NCI-H446 (cell line): ENCODE results near the gene TMEM258.

ENCODE experiments used
- DNase-seq, 2 experiments: peaks; one replicate each; lab custom pipeline; 2025; lab: John Stamatoyannopoulos, UW

The TMEM258 gene

DNA sequence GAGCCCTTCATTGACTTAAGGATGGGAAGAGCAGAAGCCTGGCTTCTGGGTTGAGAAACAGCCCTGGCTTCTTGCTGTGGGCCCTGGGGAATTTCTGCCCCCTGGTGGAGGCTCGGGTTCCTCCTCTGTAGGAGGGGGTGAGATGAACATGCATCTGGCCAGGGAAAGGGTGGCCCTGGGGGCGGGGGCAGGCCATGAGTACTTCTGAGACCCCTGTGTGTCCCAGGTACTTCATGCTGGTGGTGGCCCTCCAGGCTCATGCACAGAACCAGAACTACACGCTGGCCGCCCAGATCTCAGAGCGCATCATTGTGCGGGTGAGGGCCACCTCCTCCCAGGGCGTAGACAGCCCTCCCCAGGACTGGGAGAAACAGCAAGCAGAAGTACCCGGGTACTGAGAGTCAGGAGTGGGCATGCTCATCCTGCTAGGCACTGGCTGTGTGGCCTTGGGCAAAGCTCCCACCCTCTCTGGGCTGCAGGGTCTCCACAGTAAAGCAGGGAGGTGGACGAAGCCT is 15.8 kb downstream of the TMEM258 start:
- DNase-seq, result no peak

DNA sequence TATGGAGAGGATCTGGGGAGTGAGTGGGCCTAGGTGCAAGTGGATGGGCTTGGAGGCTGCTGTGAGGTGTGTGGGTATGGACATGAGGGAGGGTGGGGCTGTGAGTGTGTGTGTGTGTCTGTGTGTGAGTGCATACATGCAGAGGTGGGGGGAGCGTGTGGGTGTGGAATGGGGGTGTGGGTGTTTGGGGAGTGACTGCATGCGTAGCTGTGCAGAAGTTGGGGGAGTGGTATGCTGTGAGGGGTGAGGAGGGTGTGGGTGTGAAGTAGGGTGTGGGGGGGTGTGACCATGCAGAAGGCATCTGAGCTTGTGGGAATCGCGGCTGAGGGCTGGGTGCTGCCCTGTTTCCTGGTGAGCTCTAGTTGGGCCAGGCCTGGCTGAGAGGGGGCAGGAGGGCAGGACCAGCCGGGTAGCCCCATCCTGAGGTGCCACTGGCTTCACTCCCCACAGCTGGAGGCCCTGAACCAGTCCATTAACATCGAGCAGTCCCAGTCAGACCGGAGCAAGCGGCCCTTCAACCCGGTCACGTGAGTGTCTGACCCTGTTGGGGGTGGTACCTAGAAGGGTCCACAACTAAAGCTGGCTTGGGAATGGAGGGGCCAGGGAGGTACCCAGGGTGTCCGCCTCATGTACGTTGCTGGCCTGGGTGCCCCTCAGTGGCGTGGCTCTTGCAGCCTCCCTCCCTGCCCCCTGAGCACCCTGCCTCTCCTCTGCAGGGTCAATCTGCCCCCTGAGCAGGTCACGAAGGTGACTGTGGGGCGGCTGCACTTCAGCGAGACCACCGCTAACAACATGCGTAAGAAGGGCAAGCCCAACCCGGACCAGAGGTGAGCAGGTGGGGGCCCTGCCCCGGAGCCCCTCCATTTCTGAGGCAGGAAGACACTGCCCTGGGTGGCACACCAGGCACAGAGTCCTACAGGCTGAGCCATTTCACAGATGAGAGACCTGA is 16.5 kb downstream of the TMEM258 start:
- DNase-seq, result no peak

DNA sequence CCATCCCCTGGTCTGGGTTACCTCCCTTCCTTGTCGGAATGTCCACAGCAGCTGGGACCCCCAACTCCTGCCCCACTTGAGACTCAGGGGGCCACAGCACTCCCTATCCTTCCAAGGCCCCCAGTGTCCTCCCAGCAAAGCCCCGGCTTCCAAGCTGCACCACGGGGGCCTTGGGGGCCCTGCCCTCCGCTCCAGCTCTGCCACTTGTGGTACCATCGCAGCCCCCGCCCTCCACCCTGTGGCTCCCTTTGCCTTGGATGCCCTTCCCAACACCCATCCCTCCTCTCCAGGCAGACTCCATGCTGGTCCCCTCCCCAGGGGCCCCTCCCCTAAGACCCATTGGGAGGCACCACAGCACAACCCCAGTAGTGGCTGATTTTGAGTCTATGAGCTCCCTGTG is 17.3 kb downstream of the TMEM258 start:
- DNase-seq, result no peak

DNA sequence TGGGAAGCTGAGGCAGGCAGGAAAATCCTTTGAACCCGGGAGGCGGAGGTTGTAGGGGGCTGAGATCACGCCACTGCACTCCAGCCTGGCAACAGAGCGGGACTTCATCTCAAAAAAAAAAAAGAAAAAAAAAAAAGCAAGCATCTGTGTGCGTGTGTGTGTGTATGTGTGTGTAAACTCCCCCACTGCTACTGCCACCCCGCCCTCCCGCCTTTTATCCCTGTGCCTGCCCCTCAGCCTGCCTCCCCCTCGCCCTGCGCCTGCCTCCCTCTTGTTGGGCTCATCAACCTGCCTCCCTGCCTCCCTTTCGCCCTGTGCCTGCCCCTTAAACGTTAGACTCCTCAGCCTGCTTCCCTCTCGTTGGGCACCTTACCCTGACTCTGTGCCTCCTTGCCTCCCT is 18.0 kb downstream of the TMEM258 start:
- no peak for DNase-seq

DNA sequence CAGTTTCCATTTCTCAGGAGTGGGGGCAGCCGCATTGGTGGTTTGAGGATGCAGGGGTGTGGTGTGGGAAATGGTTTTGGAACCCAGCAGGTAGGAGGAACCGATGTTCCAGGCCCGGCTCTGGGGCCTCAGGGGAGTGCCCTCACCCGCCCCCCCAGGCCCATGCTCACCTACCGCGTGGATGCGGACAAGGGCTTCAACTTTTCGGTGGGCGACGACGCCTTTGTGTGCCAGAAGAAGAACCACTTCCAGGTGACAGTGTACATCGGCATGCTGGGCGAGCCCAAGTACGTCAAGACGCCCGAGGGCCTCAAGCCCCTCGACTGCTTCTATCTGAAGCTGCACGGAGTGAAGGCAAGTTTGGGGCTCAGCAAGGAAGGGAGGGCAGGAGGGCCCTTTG is 18.6 kb downstream of the TMEM258 start:
- no peak for DNase-seq

DNA sequence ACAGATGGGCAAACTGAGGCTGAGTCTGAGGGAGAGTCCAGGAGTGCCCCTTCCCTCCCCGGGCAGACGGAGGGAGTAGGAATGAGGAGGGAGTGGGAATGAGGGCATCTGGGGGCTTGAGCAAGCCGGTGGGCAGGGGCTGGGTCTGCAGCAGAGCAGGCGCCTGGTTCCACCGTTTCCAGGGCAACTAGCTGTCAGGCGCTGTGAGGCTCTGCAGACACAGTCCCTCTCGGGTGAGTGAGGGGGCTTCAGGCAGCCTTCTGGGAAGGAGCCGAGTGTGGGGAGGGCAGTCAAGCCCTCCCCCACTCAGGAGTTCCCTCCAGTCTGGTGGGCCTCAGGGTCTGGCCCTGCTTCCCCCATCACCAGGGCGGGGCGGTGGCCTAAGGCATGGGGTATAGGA is 19.0 kb downstream of the TMEM258 start:
- DNase-seq, result no peak

DNA sequence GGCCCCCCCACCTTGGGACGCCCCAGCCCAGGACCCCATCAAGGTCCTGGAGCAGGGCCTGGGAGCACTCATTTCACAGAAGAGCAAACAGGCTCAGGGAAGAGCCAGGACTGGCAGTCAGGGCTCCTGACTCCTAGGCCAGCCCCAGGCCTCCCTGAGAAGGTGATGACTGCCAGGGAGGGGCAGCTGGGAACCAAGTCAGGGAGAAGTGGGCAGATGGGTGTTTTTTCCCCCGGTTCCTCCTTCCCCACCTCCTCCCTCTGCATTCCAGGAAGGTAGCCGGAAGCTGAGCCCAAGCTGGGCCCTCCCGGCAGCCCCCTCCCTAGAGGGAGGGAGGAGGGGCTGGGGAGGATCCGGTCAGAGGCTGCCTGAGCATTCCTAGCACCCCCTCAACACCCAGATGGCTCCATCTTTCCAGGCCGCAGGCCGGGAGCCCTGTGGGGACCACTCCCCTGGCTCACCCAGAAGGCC is 20.4 kb downstream of the TMEM258 start:
- no peak for DNase-seq

DNA sequence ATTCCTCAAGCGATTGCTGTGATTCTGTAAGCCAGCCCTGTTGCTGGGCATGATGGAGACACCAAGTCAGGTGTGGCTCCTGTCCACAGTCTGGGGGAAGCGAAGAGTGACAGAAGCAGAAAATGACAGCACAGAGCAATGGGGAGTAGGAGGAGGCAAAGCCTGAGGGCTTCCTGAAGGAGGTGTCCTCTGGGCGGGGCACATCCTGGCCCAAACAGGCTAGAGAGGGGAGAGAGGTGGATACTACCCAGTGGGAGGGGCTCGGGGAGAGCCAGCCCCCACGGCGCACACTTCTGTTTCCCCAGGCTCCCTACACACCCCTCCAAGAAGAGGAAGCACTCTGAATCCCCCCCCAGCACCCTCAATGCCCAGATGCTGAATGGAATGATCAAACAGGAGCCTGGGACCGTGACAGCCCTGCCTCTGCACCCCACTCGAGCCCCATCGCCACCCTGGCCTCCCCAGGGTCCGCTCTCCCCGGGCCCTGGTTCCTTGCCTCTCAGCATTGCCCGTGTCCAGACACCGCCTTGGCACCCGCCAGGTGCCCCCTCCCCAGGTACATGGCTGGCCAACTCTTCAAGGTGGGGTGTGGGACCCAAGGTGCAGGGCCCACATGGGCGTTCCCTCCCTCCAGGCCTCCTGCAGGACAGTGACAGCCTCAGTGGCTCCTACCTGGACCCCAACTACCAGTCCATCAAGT is 21.1 kb downstream of the TMEM258 start:
- DNase-seq, result no peak

DNA sequence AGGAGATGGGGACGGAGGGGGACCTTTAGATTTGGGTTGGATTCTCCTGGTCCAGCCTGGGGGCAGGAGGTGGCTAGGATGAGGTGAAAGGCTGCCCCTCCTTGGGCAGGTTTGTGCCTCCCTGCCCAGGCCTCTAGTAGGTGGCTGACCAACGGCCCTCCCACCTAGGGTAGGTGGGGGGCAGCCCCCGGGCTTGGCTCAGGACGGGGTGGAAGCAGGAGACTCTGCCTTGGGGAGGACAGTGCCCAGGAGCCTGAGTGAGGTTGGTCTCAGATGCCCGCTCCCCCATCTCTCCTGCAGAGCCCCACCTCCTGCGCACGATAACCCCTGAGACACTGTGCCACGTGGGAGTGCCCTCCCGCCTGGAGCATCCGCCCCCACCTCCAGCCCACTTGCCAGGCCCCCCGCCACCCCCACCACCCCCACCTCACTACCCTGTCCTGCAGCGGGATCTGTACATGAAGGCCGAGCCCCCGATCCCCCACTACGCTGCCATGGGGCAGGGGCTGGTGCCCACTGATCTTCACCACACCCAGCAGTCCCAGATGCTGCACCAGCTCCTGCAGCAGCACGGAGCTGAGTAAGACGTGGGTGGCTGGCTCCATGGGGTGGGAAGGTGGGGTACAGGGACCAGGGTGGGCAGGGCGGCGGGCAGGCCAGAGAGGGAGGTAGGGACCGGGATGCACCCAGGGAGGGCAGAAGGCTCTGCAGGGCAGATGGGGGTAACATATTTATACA is 22.3 kb downstream of the TMEM258 start:
- no peak for DNase-seq

DNA sequence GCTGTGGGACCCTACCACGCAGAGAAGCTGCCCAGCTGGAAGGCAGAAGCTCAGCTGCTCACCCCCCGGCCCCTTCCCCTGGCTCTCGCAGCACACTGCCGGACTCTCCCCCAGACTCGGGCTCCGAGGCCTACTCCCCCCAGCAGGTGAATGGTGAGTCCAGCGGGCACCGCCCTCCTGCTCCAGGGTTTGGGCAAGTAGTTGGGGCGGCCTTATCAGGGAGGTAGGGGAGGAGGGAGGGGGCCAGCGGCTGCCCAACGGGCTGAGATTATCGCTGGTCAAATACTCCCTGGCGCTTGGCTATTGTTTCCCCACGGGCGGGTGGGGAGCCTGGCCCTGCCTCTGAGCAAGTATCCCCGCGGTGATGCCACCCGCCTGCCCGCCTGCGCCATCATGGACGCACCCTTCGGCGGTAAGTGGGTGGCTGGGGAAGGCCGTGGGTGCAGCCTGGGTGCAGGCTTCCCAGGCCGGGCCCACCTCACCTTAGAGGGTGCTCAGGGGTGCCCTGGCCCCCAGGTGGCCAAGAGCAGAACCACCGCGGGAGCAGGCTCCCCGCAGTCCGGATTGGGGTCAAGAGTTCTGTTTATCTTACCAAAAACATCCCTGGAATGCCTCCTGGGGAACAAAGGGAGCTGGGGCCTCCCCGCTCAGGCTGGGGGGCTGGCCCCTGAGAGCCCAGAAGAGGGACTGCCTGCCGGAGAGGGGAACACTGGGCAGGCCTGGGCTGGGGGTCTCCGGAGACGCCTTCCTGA is 23.1 kb downstream of the TMEM258 start:
- DNase-seq, result no peak

DNA sequence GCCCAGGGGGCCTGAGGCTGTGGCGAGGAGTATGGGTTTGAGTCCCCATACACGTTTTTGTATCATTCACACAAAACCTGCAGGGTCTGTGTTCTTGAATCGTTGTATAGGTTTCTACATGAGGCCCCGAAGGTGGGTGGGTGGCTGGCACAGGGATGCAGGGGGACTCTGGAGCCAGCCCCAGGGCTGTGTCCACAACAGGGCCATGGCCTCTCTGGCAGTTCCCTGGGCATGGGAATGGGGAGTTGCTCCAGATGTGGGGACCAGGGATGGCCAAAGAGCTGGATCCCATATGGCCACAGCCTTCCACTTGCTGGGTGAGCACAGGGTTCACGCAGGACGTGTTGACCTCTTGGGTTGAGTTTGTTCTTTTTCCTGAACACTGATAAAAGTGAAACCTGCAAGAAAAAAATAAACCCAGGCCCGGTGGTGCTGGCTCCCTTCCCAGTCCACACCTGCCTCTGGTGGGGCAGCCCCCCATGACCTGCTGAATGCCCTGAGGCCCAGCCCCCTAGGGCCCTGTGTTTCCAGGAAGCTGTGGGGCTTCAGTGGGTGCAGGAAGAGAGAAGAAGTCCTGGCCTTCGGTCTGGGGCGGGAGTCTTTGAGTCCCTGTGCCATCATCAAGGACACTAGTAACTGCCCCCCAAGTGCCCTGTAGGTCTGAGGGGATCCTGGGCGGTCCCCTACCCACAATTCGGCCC is 23.9 kb downstream of the TMEM258 start:
- DNase-seq, result no peak

DNA sequence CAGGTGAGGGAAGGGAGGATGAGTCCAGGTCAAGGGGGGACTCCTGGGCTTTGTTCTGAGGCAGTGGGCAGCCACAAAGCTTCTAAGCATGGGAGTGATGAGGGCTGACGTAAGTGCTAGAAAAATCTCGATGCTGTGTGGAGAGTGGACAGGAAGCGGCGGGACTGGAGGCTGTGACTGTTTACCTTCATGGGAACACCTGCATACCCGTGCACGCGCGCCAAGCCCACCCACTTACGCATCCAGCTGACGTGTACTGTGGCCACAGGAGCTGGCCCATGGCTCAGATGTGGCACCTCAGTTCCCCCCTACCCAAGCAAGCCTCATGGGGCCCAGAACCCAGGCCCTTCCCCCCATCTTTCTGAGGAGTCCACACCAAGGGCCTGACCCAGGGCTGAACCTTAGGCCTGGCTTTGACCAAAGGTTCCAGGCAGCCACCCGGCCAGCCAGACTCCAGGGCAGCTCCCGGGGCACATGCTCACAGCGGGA is 26.0 kb downstream of the TMEM258 start:
- DNase-seq, result no peak

DNA sequence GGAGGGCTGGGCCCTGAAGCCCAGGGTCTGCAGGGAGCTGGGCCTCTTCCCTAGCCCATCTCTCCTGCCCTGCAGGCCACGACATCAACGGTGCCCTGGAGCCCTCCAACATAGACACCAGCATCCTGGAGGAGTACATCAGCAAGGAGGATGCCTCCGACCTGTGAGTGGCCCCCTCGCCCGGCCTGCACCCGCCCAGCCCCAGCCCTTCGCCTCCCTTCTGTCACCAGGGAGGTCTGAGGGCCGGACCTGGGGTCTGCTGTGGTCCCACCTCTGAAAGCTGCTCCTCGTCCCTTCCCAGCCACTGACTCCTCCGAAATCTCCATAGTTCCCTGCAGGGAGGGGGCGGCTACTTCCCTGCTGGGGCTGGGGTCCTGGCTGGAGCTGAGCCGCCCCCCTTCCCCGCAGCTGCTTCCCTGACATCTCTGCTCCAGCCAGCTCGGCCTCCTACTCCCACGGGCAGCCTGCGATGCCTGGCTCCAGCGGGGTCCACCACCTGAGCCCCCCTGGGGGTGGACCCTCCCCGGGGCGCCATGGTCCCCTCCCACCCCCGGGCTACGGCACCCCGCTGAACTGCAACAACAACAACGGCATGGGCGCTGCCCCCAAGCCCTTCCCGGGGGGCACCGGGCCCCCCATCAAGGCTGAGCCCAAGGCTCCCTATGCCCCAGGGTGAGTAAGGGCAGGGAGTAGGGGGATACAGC is 26.7 kb downstream of the TMEM258 start:
- DNase-seq, result no peak

DNA sequence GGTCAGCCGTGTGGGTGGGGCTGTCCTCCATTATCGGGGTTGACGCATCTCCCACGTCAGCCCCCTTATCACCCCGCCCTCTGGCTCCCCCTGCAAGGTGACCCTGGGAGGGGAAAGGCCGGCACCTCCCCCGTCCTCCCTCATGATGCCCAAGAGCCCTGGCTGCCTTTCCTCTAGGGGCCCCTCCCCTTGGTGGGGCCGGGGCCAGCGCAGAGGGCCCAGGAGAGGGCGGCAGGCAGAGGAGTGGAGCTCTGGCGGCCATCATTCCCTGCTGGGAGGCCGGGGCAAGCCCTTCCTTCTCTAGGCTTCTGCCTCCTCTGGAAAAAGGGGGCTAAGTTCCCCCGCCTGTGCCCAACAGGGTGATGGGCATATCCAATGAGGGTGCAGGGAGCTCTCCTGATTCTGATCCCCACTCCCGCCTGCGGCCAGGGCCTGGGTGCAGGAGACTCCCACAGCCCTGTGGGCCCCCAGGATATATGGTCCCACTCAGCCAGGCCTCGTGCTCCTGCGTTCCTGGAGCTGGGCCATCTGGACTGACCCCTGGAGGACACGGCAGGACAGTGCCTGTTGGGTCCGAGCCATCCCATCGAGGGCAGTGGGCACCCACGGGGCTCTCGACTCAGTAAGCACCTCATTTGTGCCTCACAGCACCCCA is 27.7 kb downstream of the TMEM258 start:
- no peak for DNase-seq

DNA sequence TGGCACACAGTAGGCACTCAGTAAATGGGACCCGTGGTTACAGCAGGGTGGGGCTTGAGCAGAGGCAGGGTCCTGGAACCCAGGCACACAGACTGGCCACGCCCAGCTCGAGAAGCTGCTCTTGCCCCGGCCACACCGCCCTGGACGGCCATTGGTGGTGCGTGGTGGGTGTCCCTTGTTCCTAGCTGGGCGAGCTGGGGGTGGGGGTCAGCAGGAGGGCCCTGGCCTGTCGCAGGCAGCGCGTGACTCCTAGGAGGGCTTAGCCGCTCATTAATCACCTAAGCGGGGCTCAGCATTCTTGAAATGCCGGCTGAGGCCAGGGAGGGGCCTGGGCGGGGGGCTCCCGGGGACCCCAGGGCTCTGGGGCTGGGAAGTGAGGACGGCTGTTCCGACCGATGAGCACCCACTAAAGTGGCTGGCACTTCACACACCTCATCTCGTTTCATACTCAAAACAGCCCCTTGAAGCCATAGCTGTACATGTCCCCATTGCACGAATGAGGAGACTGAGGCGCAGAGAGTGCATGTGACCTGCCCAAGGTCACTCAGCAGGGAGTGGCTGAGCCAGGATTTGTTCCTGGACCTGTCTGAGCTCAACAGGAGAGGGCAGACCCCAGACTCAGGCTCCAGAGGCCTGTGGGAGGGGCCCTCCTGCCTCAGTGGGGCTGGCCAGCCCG is 28.3 kb downstream of the TMEM258 start:
- DNase-seq, result no peak

DNA sequence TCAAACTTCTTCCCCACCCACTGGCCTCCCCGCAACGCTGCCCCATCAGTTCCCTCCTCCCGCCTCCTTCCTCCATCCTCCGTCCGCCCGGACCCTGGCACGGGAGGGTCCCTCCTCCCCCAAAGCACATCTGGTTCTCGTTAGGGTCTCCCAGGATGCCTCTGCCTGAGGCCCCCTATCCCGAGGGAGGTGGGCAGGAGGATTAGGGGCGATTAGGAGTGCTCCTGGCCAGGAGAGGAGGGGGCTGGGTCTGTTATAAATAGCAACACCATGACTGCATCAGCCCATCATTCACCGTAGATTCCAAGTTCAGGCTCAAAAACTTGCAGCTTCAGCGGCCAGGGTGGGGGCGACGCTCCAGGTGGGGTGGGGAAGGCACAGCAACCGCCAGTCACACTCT is 29.6 kb downstream of the TMEM258 start:
- DNase-seq, result no peak

DNA sequence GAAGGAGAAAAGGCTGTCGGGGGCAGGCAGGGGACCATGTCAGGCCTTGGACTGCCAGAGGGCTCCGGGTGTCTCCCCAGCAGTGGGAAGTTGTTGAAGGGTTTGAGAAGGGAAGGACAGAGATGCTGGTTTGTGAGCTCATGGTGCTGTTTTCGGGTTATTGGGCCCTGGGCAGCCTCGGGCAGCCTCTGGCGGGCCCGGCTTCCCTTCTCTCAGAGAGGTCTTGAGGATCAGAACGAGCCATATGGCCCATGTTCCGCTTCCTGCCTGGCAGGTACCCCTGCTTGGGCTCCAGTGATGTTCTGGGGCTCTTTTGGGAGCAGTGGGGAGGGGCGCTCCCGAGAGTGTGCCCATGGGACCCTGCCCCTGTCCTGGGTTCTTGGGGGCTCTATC is 30.2 kb downstream of the TMEM258 start:
- no peak for DNase-seq

DNA sequence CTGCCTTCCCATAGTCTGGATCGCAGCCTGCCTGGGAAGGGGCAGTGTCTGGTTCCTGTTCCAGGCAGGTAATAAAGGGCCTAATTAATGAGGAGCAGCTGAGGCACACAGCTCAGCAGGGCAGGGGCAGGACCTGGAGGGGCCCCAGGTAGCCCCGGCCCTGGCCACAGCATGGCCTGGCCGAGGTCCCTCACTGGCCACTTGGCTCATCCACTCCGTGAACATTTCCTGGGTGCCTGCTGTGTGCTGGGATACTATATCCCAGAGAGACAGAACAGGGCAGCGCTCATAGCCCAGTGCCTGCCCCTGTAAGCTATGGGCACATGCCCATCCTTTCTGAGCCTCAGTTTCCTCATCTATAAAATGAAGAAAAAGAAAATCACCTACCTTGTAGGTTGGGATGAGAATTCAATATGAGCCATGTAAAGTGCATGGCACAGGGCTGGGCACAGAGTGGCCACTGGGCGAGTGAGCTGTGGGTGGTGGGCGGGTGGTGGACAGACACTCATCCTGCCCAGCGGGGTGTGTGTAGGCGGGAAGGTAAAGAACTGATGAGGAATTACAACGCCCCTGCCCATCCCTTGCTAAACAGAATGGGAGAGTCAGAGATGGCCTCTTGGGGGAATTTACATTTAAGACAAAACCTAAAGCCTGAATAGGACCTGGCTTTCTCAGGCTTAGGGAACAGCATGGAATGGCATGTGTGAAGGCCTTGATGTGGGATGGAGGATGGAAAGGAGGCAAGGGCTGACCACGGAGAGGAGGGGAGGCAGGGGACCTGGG is 30.8 kb downstream of the TMEM258 start:
- no peak for DNase-seq
